Renal cortical epithelial cell (primary cell): ENCODE measurements around the gene OSBPL10. TPM values are rescaled to one million over a fixed set of nuclear protein-coding genes. Genes with fewer than 3 reads are reported as not detected.
A peak's percentile ranks its signal among the peaks of the same experiment; 100 is the strongest.

Source experiments
- DNase-seq: peaks from one replicate; pipeline ENCODE4 v3.0.0-alpha.2; 2011; ENCODE audit warnings: low read depth
- total RNA-seq: library from RNA; depleted of rRNA; stranded (reverse); fragments of >200 nt; gene quantifications from 2 replicates; pipeline ENCODE4 v1.2.3, GENCODE V29; 2014

Gene OSBPL10
- total RNA-seq, 1 donor from 2014 or later, result 78.3 TPM

GRCh38 chr3:31748281-31748932 lies 232.7 kb downstream of the OSBPL10 start:
- no peak for DNase-seq

GRCh38 chr3:31747785-31748184 lies 233.3 kb downstream of the OSBPL10 start:
- no peak for DNase-seq

- no peak for DNase-seq
These were observed 236.1 kb downstream of the OSBPL10 start for GRCh38 chr3:31744913-31745312.

GRCh38 chr3:31743331-31744089 lies 237.6 kb downstream of the OSBPL10 start:
- DNase-seq, result no peak

GRCh38 chr3:31740397-31740796 lies 240.7 kb downstream of the OSBPL10 start:
- no peak for DNase-seq

- DNase-seq, result no peak
These were observed 242.7 kb downstream of the OSBPL10 start for GRCh38 chr3:31738412-31738811.

- DNase-seq, result no peak
These were observed 245.4 kb downstream of the OSBPL10 start for GRCh38 chr3:31735667-31736066.

GRCh38 chr3:31733234-31733667 lies 247.8 kb downstream of the OSBPL10 start:
- peak; percentile 50 for DNase-seq

GRCh38 chr3:31732548-31732947 lies 248.5 kb downstream of the OSBPL10 start:
- no peak for DNase-seq

GRCh38 chr3:31729573-31729972 lies 251.5 kb downstream of the OSBPL10 start:
- no peak for DNase-seq

- no peak for DNase-seq
These were observed 252.0 kb downstream of the OSBPL10 start for GRCh38 chr3:31729082-31729481.

- no peak for DNase-seq
These were observed 252.7 kb downstream of the OSBPL10 start for GRCh38 chr3:31728403-31728802.

GRCh38 chr3:31725976-31726375 lies 255.1 kb downstream of the OSBPL10 start:
- no peak for DNase-seq

- DNase-seq, result no peak
These were observed 255.5 kb downstream of the OSBPL10 start for GRCh38 chr3:31725568-31725967.

- DNase-seq, result peak; percentile 13
These were observed 256.4 kb downstream of the OSBPL10 start for GRCh38 chr3:31724651-31725050.

GRCh38 chr3:31724116-31724515 lies 256.9 kb downstream of the OSBPL10 start:
- DNase-seq, result no peak

GRCh38 chr3:31723701-31724100 lies 257.4 kb downstream of the OSBPL10 start:
- DNase-seq, result no peak

GRCh38 chr3:31721676-31722075 lies 259.4 kb downstream of the OSBPL10 start:
- no peak for DNase-seq

- DNase-seq, result no peak
These were observed 266.4 kb downstream of the OSBPL10 start for GRCh38 chr3:31714495-31715280.

GRCh38 chr3:31713816-31714215 lies 267.2 kb downstream of the OSBPL10 start:
- DNase-seq, result no peak

- peak; percentile 11 for DNase-seq
These were observed 270.8 kb downstream of the OSBPL10 start for GRCh38 chr3:31710123-31710803.

- DNase-seq, result no peak
These were observed 271.5 kb downstream of the OSBPL10 start for GRCh38 chr3:31709526-31709925.
